ENCODE results near the gene HCAR2.
"Not testable (repeated sequence)": the region's sequence is repeated elsewhere in the genome, so short reads cannot be mapped to it uniquely, and the experiment has no call there.

Gene HCAR2

DNA sequence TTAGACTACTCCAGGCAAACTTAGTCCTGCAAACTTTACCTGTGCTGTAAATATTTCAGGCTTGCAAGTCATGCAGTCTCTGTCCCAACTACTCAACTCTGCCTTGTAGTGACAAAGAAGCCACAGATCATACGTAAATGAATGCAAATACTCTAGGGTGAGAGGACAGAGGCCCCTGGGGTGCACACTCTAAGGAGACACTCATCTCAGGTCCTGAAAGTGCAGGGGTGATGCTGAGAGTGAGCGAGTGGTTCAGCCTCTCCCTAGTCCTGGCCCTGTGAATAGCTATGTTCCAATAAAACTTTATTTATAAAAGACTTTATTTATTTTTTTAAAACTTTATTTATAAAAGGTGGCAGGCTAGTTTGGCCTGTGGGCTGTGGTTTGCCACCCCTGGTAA, 34.9 kb downstream of the HCAR2 start:
- no peak for DNase-seq

- DNase-seq: no peak
These were observed 37.4 kb downstream of the HCAR2 start for GRCh38 chr12:122665759-122666158.

DNA sequence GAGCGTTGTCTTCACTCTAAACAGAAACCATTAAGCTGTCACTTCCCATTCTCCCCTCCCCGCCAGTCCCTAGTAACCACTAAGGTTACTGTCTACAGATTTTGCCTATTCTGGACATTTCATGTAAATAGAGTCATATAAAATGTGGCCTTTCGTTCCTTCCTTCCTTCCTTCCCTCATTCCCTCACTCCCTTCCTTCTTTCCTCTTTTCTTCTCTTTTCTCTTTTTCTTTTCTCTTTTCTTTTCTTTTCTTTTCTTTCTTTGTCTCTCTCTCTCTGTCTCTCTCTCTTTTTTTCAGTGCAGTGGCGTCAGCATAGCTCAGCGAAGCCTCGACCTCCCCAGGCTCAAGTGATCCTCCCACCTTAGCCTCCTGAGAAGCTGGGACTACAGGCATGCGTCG, 37.8 kb downstream of the HCAR2 start:
- DNase-seq: no peak

DNA sequence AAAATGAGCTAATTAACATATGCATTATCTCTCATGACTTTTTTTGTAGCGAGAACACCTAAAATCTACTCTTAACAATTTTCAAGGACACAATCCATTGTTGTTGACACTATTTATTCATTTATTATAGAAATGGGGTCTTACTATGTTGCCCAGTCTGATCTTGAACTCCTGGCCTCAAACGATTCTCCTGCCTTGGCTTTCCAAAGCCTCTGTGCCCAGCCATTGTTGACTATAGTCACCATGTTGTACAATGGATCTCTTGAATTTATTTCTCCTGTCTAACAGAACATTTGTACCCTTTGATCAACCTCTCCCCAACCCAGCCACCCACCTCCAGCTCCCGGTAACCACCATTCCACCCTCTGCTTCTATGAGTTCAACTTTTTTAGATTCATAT, 41.2 kb downstream of the HCAR2 start:
- no peak for DNase-seq

DNA sequence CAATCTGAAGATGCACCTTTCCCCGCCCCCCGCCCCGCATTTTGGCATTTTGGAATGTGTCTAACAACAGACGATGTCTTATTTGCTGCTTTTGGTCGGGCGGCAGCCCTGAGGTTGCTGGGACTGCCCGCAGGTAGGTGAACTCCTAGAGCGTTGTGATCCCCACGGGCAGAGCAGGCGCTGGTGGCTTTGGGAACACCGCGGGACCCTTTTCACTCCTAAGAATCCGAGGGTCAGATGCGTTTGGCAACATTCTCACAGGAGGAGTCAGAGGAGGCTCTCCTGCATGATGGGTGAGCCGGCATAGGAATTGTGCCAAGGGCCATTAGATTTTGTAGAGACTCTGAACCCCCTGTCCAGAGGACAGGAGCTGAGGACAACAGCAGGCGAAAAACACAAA, 41.9 kb downstream of the HCAR2 start:
- DNase-seq: no peak

DNA sequence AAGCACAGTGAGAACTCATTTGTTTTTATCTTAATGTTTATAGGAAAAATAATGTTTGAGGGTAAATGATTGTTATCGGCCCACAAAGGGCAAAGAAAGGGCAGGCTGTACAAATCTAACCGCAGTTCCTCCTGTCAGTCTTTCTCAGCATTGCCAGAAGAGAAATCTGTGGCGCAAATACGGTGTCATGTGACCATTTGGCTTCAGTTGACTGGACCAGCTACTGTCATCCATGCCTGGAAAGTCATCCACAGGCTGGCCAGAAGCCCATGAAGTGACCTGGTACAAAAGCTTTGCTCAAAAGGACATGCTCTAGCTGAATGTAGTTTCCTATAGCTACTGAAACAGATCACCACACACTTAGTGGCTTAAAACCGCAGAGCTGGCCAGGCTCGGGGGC, 43.6 kb downstream of the HCAR2 start:
- no peak for DNase-seq

GRCh38 chr12:122656298-122656697, 46.9 kb downstream of the HCAR2 start:
- no peak for DNase-seq

DNA sequence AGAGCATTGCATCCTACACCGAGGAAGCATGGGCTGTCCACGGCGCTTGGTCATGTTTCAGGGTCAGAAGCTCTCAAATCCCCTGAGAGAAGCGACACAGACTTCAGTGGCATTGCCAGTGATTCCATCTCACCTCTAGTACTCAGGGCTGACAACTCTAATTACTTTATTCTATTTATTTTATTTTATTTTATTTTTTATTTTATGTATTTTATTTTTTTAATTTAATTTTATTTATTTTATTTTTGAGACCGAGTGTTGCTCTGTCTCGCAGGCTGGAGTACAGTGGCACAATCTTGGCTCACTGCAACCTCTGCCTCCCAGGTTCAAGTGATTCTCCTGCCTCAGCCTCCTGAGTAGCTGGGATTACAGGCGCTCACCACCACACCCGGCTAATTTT, 49.9 kb downstream of the HCAR2 start:
- not testable (repeated sequence) for DNase-seq

GRCh38 chr12:122651520-122652224, 51.5 kb downstream of the HCAR2 start:
- no peak for DNase-seq

Data from anterior cingulate cortex (tissue), 58 donors.